HL-60 (cell line): Measurements from ENCODE around the gene OR6Y1.

ENCODE experiments used
- DNase-seq, 2 experiments: peaks; one replicate each; pipeline ENCODE4 v3.0.0-alpha.2; 2010 to 2020; ENCODE audit warnings: low read depth in 1 of 2, low spot score in 1 of 2
- H3K27ac ChIP-seq: fragments of 250-450 bp; sonication (Bioruptor Pico); replicated peaks from 2 replicates; pipeline ENCODE4 v1.5.1; 2020; ENCODE audit warnings: mild to moderate bottlenecking, moderate library complexity
- H3K27me3 ChIP-seq: fragments of 250-450 bp; sonication (Bioruptor Pico); 2 replicates; pipeline ENCODE4 v1.5.1; 2021; ENCODE audit warnings: mild to moderate bottlenecking, moderate library complexity; ENCODE audit not compliant: insufficient read depth, poor library complexity, severe bottlenecking
- H3K4me3 ChIP-seq: replicated peaks from 2 replicates; pipeline ENCODE4 v1.5.1; 2011; ENCODE audit warnings: mild to moderate bottlenecking, control low read depth, low read length; ENCODE audit not compliant: insufficient read depth
- GABPA ChIP-seq: IDR thresholded peaks from 2 replicates; pipeline ENCODE4 v1.6.1; 2012; ENCODE audit warnings: low read depth
- POLR2AphosphoS5 ChIP-seq: IDR thresholded peaks from 2 replicates; pipeline ENCODE4 v1.6.1; 2012; ENCODE audit warnings: low read depth
- SPI1 ChIP-seq: IDR thresholded peaks from 2 replicates; pipeline ENCODE4 v1.6.1; 2012; ENCODE audit warnings: low read depth, mild to moderate bottlenecking, borderline replicate concordance
- TF ChIP-seq, protein P1 (sequence below): IDR thresholded peaks from one replicate; pipeline ENCODE4 v1.5.1; 2011; ENCODE audit warnings: low read length, control low read depth, inconsistent platforms; ENCODE audit not compliant: insufficient read depth
- TF ChIP-seq, protein P2 (sequence below): IDR thresholded peaks from 2 replicates; pipeline ENCODE4 v1.6.1; 2012; ENCODE audit warnings: low read depth; ENCODE audit not compliant: insufficient replicate concordance

OR6Y1 gene

DNA sequence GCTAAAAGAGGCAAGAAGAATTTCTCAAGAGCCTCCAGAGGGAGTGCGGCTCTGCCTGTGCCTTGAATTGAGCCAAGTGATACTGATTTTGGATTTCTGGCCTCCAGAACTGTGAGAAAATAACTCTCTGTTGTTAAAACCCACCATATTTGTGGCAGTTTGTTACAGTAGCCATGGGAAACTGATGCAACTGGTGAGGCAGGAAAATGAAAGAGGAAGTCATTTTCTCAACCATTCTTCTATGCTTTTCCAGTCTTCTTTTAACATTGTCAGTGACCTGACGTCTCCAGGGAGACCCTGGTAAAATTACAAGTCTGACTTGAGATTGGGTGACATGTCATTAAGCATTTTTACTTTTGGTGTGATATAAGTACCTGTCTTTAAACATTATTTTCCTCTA is 10.4 kb upstream of the OR6Y1 start:
- peak overlapping the region; percentile 95 for H3K27ac ChIP-seq

DNA sequence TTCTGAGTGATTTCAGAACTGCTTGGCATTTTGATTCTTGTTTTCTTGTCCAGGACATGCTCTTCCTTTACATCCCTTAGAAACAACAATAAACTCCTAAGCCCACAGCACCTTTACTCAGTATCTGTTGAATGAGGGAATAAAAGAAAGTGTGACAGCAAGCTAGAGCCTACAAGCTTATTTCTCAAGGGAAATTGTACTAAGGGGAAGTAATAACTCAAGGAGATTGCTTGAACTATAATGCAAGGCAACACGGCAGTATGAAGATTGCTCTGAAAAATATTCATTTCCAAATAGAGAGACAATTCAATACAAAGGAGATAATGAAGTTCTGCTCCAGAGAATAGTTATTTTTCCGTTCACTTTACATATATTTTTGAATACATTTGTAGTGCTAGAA is 9.6 kb upstream of the OR6Y1 start:
- peak overlapping the region; percentile 95 for H3K27ac ChIP-seq
- no peak for DNase-seq
- no peak overlapping the region for H3K4me3 ChIP-seq
- TF ChIP-seq, protein P1, sequence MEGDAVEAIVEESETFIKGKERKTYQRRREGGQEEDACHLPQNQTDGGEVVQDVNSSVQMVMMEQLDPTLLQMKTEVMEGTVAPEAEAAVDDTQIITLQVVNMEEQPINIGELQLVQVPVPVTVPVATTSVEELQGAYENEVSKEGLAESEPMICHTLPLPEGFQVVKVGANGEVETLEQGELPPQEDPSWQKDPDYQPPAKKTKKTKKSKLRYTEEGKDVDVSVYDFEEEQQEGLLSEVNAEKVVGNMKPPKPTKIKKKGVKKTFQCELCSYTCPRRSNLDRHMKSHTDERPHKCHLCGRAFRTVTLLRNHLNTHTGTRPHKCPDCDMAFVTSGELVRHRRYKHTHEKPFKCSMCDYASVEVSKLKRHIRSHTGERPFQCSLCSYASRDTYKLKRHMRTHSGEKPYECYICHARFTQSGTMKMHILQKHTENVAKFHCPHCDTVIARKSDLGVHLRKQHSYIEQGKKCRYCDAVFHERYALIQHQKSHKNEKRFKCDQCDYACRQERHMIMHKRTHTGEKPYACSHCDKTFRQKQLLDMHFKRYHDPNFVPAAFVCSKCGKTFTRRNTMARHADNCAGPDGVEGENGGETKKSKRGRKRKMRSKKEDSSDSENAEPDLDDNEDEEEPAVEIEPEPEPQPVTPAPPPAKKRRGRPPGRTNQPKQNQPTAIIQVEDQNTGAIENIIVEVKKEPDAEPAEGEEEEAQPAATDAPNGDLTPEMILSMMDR = no peak
- TF ChIP-seq POLR2AphosphoS5 (no peak), SPI1 (no peak)
- TF ChIP-seq, protein P2, sequence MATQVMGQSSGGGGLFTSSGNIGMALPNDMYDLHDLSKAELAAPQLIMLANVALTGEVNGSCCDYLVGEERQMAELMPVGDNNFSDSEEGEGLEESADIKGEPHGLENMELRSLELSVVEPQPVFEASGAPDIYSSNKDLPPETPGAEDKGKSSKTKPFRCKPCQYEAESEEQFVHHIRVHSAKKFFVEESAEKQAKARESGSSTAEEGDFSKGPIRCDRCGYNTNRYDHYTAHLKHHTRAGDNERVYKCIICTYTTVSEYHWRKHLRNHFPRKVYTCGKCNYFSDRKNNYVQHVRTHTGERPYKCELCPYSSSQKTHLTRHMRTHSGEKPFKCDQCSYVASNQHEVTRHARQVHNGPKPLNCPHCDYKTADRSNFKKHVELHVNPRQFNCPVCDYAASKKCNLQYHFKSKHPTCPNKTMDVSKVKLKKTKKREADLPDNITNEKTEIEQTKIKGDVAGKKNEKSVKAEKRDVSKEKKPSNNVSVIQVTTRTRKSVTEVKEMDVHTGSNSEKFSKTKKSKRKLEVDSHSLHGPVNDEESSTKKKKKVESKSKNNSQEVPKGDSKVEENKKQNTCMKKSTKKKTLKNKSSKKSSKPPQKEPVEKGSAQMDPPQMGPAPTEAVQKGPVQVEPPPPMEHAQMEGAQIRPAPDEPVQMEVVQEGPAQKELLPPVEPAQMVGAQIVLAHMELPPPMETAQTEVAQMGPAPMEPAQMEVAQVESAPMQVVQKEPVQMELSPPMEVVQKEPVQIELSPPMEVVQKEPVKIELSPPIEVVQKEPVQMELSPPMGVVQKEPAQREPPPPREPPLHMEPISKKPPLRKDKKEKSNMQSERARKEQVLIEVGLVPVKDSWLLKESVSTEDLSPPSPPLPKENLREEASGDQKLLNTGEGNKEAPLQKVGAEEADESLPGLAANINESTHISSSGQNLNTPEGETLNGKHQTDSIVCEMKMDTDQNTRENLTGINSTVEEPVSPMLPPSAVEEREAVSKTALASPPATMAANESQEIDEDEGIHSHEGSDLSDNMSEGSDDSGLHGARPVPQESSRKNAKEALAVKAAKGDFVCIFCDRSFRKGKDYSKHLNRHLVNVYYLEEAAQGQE = no peak
- H3K27me3 ChIP-seq = no peaks in the 10 kb centered on the region

More for the DNA sequence above, 10.4 kb upstream of the OR6Y1 start:
- Histone ChIP-seq H3K4me3 (no peak overlapping the region), H3K27me3 (no peaks in the 10 kb centered on the region)
- peak; percentile 25 to 81 for DNase-seq
- peak; percentile 97 for TF ChIP-seq SPI1
- TF ChIP-seq, protein P2 = no peak

DNA sequence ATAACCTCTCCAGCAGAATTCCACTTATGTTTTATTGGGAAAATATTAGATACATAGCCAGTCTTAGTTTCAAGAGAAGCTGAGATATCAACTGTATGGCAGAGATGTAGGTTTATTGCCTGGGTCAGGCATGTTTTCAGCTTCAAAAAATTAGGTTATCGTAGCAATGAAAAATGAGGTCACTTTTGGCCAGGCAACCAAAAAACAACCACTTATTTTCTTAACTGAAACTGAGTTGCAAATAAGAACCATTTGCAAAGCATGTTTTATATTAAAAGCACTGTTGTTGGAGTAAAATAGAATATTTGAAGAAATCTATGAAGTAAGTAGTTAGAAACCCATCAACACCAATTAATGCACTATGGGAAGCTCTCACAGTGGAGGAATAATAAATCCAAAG is 5.5 kb upstream of the OR6Y1 start:
- TF ChIP-seq, protein P2 = no peak
- no peak for TF ChIP-seq POLR2AphosphoS5
- no peak for TF ChIP-seq GABPA
- TF ChIP-seq SPI1 = no peak
- TF ChIP-seq, protein P1 = no peak
- DNase-seq = no peak
- no peaks in the 10 kb centered on the region for H3K27me3 ChIP-seq
- H3K27ac ChIP-seq = no peak overlapping the region
- no peak overlapping the region for H3K4me3 ChIP-seq

DNA sequence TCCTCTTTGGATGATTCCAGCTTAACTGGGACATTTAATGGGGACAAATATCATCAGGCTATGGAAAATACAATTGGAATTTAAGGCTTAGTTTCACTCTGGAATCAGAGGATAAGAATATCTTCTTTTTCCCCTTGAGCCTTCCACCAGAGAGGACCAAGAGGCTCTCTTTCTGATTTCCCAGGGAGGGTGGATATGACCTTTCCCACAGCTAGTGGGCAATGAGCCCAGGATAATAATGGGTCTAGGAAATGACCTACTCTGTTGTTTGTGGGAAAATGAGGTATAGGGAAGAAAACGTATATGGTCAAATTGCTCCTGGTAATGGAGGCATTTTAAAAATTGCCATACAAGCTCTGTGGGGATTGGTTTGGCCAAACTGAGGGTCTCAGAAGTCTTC is 1.9 kb downstream of the OR6Y1 start:
- no peaks in the 10 kb centered on the region for H3K27me3 ChIP-seq
- DNase-seq = no peak
- H3K27ac ChIP-seq = no peak overlapping the region
- no peak for TF ChIP-seq SPI1
- TF ChIP-seq, protein P2 = no peak
- TF ChIP-seq POLR2AphosphoS5 = no peak
- TF ChIP-seq GABPA = no peak
- TF ChIP-seq, protein P1 = no peak
- no peak overlapping the region for H3K4me3 ChIP-seq
